ENCODE results near the gene CDC16. TPM values are rescaled to one million over a fixed set of nuclear protein-coding genes. Genes with fewer than 3 reads are reported as not detected.

The CDC16 gene
- total and polyA plus RNA-seq, 9 of the 15 experiments (the other 6 are each of a cell fraction or from before 2014, with no cell fraction given): 23.2 to 102 (median 51.6) TPM

DNA sequence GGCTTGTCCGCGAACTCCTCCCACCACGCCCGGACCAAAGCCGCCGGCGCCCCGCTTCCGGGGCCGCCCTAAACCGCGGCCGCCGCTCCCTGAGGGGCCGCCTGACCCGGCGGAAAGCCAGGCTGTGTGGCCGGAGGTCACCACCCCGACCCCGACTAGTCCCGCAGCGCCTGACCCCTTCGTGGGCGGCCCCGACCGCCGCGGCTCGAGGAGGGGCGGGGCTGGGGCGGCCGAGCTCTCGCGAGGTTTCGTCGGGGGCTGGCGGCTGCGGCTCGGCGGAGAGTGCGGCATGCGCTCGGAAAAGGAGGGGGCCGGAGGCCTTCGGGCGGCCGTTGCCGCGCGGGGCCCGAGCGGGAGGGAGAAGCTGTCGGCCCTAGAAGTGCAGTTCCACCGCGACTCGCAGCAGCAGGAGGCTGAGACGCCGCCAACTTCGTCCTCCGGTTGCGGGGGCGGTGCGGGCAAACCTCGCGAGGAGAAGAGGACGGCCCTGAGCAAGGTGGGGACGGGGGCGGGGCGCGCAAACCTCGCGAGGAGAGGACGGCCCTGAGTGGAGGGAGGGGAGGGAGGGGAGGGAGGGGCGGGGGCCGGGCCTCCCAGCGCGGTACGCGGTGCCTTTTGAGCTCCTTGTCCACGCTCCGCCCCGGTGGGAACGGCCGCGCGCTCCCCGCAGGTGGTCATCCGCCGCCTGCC, 46.8 kb downstream of the CDC16 start, which contains the start of gene UPF3A:
UPF3A (plus strand) TSS at position 251 of the 690 bp plus-strand sequence; CDS start at position 290, 39 bp downstream.
- Histone ChIP-seq H3K4me3 (peak within 1 kb of the TSS; percentile 71), H4K20me1 (replicated peaks; ENCODE audit: control insufficient read depth, insufficient read depth, low read length) (no peaks in the 10 kb centered on the region; the same call in 1 of the 2 replicates), H3K4me2 (ENCODE audit: insufficient read depth, low read length) (peak within 1 kb of the TSS; percentile 89), H3K36me3 (ENCODE audit: control insufficient read depth, insufficient read depth, low read length) (peaks cover 52% of the 10 kb centered on the region), H3K27ac (ENCODE audit: extremely low read depth, low read depth, low read length) (peak within 1 kb of the TSS; percentile 99), H3K9ac (ENCODE audit: insufficient read depth in 1 of 2, low read depth in 2 of 2, low read length in 2 of 2) (peak within 1 kb of the TSS; percentile 96 to 98), H3K9me3 (replicated peaks; ENCODE audit: control insufficient read depth, insufficient read depth, low read depth, low read length) (no peaks in the 10 kb centered on the region), H2AFZ (ENCODE audit: low read depth, low read length) (peak within 1 kb of the TSS; percentile 99), H3K27me3 (ENCODE audit: control insufficient read depth in 2 of 2, insufficient read depth in 2 of 2, low read length in 2 of 2) (no peaks in the 10 kb centered on the region), H3K4me1 (replicated peaks in 1 of 2; ENCODE audit: control insufficient read depth in 2 of 2, insufficient read depth in 2 of 2, low read length in 2 of 2) (peaks cover 33 to 35% of the 10 kb centered on the region in 2 experiments), H3K79me2 (ENCODE audit: control insufficient read depth, insufficient read depth, low read length) (peaks cover 50% of the 10 kb centered on the region), H3K9me1 (ENCODE audit: control insufficient read depth, insufficient read depth, low read length) (no peaks in the 10 kb centered on the region)
- 1% methylated on average over 49 of the region's 89 CpGs for WGBS (ENCODE audit: insufficient coverage, low coverage, missing lambda C conversion rate)
- in situ Hi-C loops (cut with MboI) (no loop called here), intact Hi-C loops (cut with micrococcal nuclease) (no loop called here)
- ChIA-PET POLR2A (interaction anchor here (0.6 to 1.6 kb wide), 7 partner anchors 13 to 51 kb away, joined by 3 to 6 read pairs (median 4); no protein-coding TSS in a partner anchor), CTCF (ENCODE audit: low intra/inter-chr PET ratio) (no interaction called here)
- ATAC-seq (peak; percentile 89), DNase-seq (ENCODE audit: extremely low read depth in 1 of 4, low spot score in 3 of 4) (peak; percentile 90 to 95 (median 92)), FAIRE-seq (peak; percentile 44)
- no TSS peak for BruUV-seq (replicated peaks)
- TF ChIP-seq SOX6 (IDR thresholded peaks at IDR 0.05) (no peak), SMARCA4 (IDR thresholded peaks at IDR 0.05) (no peak), HDAC8 (tag; IDR thresholded peaks at IDR 0.05) (no peak), HCFC1 (IDR thresholded peaks at IDR 0.05; ENCODE audit: low read depth, low read length) (peak; percentile 26; the same call in 1 of the 2 replicates), ZBTB2 (IDR thresholded peaks at IDR 0.05) (no peak), NFXL1 (CRISPR knock-in tag; IDR thresholded peaks at IDR 0.05) (no peak), JUNB (CRISPR knock-in tag; conservative IDR thresholded peaks at IDR 0.05) (no peak), E2F3 (CRISPR knock-in tag; IDR thresholded peaks at IDR 0.05) (no peak), XRCC5 (IDR thresholded peaks at IDR 0.05; ENCODE audit: low read depth, low read length) (0 out of 2 replicates have a peak, but pooled peaks have one; percentile 1), TAF15 (IDR thresholded peaks at IDR 0.05; ENCODE audit: low read depth, low read length) (no peak), CBX3 (IDR thresholded peaks at IDR 0.05; ENCODE audit: borderline replicate concordance in 1 of 2, low read length in 2 of 2) (peak in 1 of 2 experiments; percentile 58; a peak in 1 of 3 replicates), ZNF282 (CRISPR knock-in tag; IDR thresholded peaks at IDR 0.05) (0 out of 2 replicates have a peak, but pooled peaks have one; percentile 28), MIER1 (IDR thresholded peaks at IDR 0.05; ENCODE audit: low read depth) (no peak), HNRNPH1 (optimal IDR thresholded peaks at IDR 0.05; ENCODE audit: low read depth, low read length) (no peak)
- TF ChIP-seq, protein P1, sequence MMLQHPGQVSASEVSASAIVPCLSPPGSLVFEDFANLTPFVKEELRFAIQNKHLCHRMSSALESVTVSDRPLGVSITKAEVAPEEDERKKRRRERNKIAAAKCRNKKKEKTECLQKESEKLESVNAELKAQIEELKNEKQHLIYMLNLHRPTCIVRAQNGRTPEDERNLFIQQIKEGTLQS (IDR thresholded peaks at IDR 0.05): no peak
- TF ChIP-seq, protein P1 (CRISPR knock-in tag; conservative IDR thresholded peaks at IDR 0.05): no peak
- TF ChIP-seq, protein P2, sequence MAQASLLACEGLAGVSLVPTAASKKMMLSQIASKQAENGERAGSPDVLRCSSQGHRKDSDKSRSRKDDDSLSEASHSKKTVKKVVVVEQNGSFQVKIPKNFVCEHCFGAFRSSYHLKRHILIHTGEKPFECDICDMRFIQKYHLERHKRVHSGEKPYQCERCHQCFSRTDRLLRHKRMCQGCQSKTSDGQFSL (CRISPR knock-in tag; IDR thresholded peaks at IDR 0.05): no peak
- TF ChIP-seq, protein P2 (tag; IDR thresholded peaks at IDR 0.05): no peak
- TF ChIP-seq, protein P3, sequence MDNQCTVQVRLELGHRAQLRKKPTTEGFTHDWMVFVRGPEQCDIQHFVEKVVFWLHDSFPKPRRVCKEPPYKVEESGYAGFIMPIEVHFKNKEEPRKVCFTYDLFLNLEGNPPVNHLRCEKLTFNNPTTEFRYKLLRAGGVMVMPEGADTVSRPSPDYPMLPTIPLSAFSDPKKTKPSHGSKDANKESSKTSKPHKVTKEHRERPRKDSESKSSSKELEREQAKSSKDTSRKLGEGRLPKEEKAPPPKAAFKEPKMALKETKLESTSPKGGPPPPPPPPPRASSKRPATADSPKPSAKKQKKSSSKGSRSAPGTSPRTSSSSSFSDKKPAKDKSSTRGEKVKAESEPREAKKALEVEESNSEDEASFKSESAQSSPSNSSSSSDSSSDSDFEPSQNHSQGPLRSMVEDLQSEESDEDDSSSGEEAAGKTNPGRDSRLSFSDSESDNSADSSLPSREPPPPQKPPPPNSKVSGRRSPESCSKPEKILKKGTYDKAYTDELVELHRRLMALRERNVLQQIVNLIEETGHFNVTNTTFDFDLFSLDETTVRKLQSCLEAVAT (IDR thresholded peaks at IDR 0.05): 0 out of 4 replicates have a peak, but pooled peaks of 1 of the 2 experiments have one; percentile 11
